Heart right ventricle (tissue), 16 donors: ENCODE data around the gene LINGO1. TPM values are rescaled to one million over a fixed set of nuclear protein-coding genes. Genes with fewer than 3 reads are reported as not detected.

Experiments used
- ATAC-seq, 8 donors: fragments of 200-7000 bp; cut with Tn5 transposase; one replicate each; pipeline ENCODE4 v1.9.1; 2020; ENCODE audit warnings: mild to moderate bottlenecking in 8 of 8, moderate library complexity in 8 of 8, moderate number of reproducible peaks in 1 of 8
- DNase-seq, 2 donors: peaks; one replicate each; pipeline ENCODE4 v3.0.0-alpha.2; 2020
- H3K27ac ChIP-seq, 10 donors: fragments of 200-600 bp; sonication (generic) in 2 of 10; one replicate each; pipeline versions ENCODE4 v1.5.0 to v1.8.0; 2020 to 2022; ENCODE audit warnings: mild to moderate bottlenecking in 3 of 10
- H3K27me3 ChIP-seq, 7 donors: fragments of 200-600 bp; one replicate each; pipeline ENCODE4 v1.8.0; 2021 to 2022; ENCODE audit warnings: mild to moderate bottlenecking in 2 of 7
- H3K36me3 ChIP-seq, 9 donors: fragments of 200-600 bp; sonication (generic) in 1 of 9; one replicate each; pipeline versions ENCODE4 v1.5.0 to v1.8.0; 2020 to 2022; ENCODE audit warnings: mild to moderate bottlenecking in 2 of 9
- H3K4me1 ChIP-seq, 9 donors: fragments of 200-600 bp; sonication (generic) in 1 of 9; one replicate each; pipeline versions ENCODE4 v1.5.0 to v1.8.0; 2020 to 2022; ENCODE audit warnings: mild to moderate bottlenecking in 4 of 9
- H3K4me3 ChIP-seq, 10 donors: fragments of 200-600 bp; sonication (generic) in 2 of 10; one replicate each; pipeline versions ENCODE4 v1.5.0 to v1.8.0; 2020 to 2022; ENCODE audit warnings: mild to moderate bottlenecking in 7 of 10, moderate library complexity in 2 of 10
- H3K9me3 ChIP-seq, 11 donors: fragments of 200-600 bp in 10 of 11; sonication (generic) in 2 of 11; one replicate each; pipeline versions ENCODE4 v1.5.0 to v1.8.0; 2013 to 2022; ENCODE audit warnings: mild to moderate bottlenecking in 2 of 11, control low read depth in 1 of 11, moderate library complexity in 1 of 11
- CTCF ChIP-seq, 9 donors: fragments of 200-600 bp; sonication (generic) in 2 of 9; IDR thresholded peaks; one replicate each; pipeline versions ENCODE4 v1.5.0 to v1.8.0; 2021 to 2022; ENCODE audit warnings: antibody characterized with exemption in 9 of 9, mild to moderate bottlenecking in 5 of 9, moderate library complexity in 1 of 9
- WGBS, 2 donors: extraction: QIAGEN DNeasy Blood & Tissue Kit; methylation state at CpG; one replicate each; pipeline ENCODE4 v1.1.7; 2013; ENCODE audit warnings: inconsistent platforms in 1 of 2; 5-methylcytosine and 5-hydroxymethylcytosine counted together
- intact Hi-C, 10 donors: fragments of 100-400 bp; cut with DNase I; formaldehyde crosslinking; loops; one replicate each; pipeline versions ENCODE4 v1.11.1 to v1.14.2; 2022
- polyA plus RNA-seq, 2 donors: library from polyadenylated mRNA; stranded (reverse); fragments of 200-250 nt; gene quantifications; one replicate each; pipeline ENCODE4 v1.2.3, GENCODE V29; 2013
- total RNA-seq, 10 donors: library from RNA; stranded (reverse); fragmentation: NEBNext Ultra II Directional in 3 of 10; extraction: Animal tissue kit (Norgen Biotek cat#: 25700) in 3 of 10; gene quantifications; one replicate each; pipeline versions ENCODE4 v1.2.1 to v1.2.4, GENCODE V29; 2021 to 2023
- donor health status: Arrhythmogenic right ventricular cardiomyopathy.
- donor health status: ischemic (EF 13 %, LVEDD 7.1; RV severe dilation, severe dysfunction).
- donor health status: healthy with polysubstance abuse.
- donor health status: DM: no; HTN: yes; CAD: no.
- donor health status: DM: no; HTN: no; CAD: no.
- donor health status: ischemic (EF 25% LVEDD 6.9; RV normal size, moderate dysfunction).
- donor health status: ischemic (EF 25% LVEDD 5.7; RV mildly dilated, moderate dysfunction).
- donor health status: healthy.
- donor health status: DM: yes; HTN: yes; CAD: no.
- donor health status: Ischemic cardiomyopathy.
- donor health status: ischemic (EF 35%, LVEDD 5.7; RV mildly dilated, moderate dysfunction).
- donor health status: nonischemic (EF 11% LVEDD 7.7; RV severe dilation, severe dysfunction).
- donor health status: DM: yes; HTN: yes; CAD: no.
- donor health status: PGD.
- donor health status: ischemic (EF 29% LVEDD 5.4; RV normal size, mild dysfunction).
- donor health status: nonischemic (EF 23%, LVEDD 6.1; RV moderate dilation, normal function).

The LINGO1 gene
- total and polyA plus RNA-seq, 12 donors = 0.70 to 2.7 (median 1.3) TPM

- H3K9me3 ChIP-seq = peaks cover 0 to 3% (median 0%) of the 10 kb centered on the region in 11 donors
- 87 to 89% methylated on average over 9 of the region's 9 CpGs for WGBS, 2 donors
- H3K27ac ChIP-seq = no peak overlapping the region
- DNase-seq = no peak
- intact Hi-C loops = no loop called here
- no peak for TF ChIP-seq CTCF (IDR thresholded peaks at IDR 0.05)
- ATAC-seq = no peak
- H3K4me1 ChIP-seq = peaks cover 0 to 18% (median 10%) of the 10 kb centered on the region in 9 donors
- H3K36me3 ChIP-seq = no peaks in the 10 kb centered on the region
- peaks cover 0 to 3% (median 0%) of the 10 kb centered on the region in 7 donors for H3K27me3 ChIP-seq
- H3K4me3 ChIP-seq = no peak overlapping the region
Observed at GRCh38 chr15:77564938-77565337, 67.8 kb downstream of the LINGO1 start.

GRCh38 chr15:77564341-77564740, 68.4 kb downstream of the LINGO1 start:
- Histone ChIP-seq H3K36me3 (no peaks in the 10 kb centered on the region), H3K4me3 (no peak overlapping the region), H3K27me3 (peaks cover 0 to 3% (median 0%) of the 10 kb centered on the region in 7 donors), H3K4me1 (peaks cover 0 to 12% (median 7%) of the 10 kb centered on the region in 9 donors), H3K27ac (no peak overlapping the region), H3K9me3 (peaks cover 0 to 3% (median 0%) of the 10 kb centered on the region in 11 donors)
- no peak for TF ChIP-seq CTCF (IDR thresholded peaks at IDR 0.05)
- ATAC-seq (no peak), DNase-seq (no peak)
- intact Hi-C loops = no loop called here
- 91 to 94% methylated on average over 3 of the region's 3 CpGs for WGBS, 2 donors

- no peak for ATAC-seq
- Histone ChIP-seq H3K9me3 (peaks cover 0 to 3% (median 0%) of the 10 kb centered on the region in 11 donors), H3K4me3 (no peak overlapping the region), H3K4me1 (peaks cover 0 to 9% (median 4%) of the 10 kb centered on the region in 9 donors), H3K27ac (no peak overlapping the region), H3K27me3 (peaks cover 0 to 3% (median 0%) of the 10 kb centered on the region in 7 donors), H3K36me3 (no peaks in the 10 kb centered on the region)
- no peak for TF ChIP-seq CTCF (IDR thresholded peaks at IDR 0.05)
- 80 to 86% methylated on average over 6 of the region's 6 CpGs for WGBS, 2 donors
- no peak for DNase-seq
- intact Hi-C loops = no loop called here
Observed at GRCh38 chr15:77563623-77564156, 69.0 kb downstream of the LINGO1 start.

Other genes with a start within 250 kb of the LINGO1 start
- gene PEAK1, start 212.8 kb downstream of the LINGO1 start, total RNA-seq = 100 to 1,000 TPM in 5 of 10 donors, 10 to 100 TPM in 5; 68.1 to 146 (median 96.4) TPM
- 10 to 100 TPM in 1 of 2 donors, 1 to 10 TPM in 1; 7.0 to 18.7 TPM for gene PEAK1, start 212.8 kb downstream of the LINGO1 start, polyA plus RNA-seq
- 10 to 100 TPM; 25.7 to 60.2 (median 41.6) TPM for gene HMG20A, start 212.0 kb downstream of the LINGO1 start, total RNA-seq
- 10 to 100 TPM in 1 of 2 donors, 1 to 10 TPM in 1; 9.9 to 13.9 TPM for gene HMG20A, start 212.0 kb downstream of the LINGO1 start, polyA plus RNA-seq